Lung microvascular endothelial cell (primary cell): ENCODE measurements around the gene P2RY2. TPM values are rescaled to one million over a fixed set of nuclear protein-coding genes. Genes with fewer than 3 reads are reported as not detected.
"Not testable (repeated sequence)": the region's sequence is repeated elsewhere in the genome, so short reads cannot be mapped to it uniquely, and the experiment has no call there.

Experiments
- DNase-seq, 2 donors: peaks; one replicate each; pipeline versions ENCODE4 v3.0.0 to v3.0.0-alpha.2; 2010; ENCODE audit warnings: low read depth in 2 of 2
- total RNA-seq: library from RNA; depleted of rRNA; stranded (reverse); fragments of >200 nt; gene quantifications from 2 replicates; pipeline ENCODE4 v1.2.1, GENCODE V29; 2014

The P2RY2 gene
- total RNA-seq, 1 donor from 2014 or later = 0.20 TPM

DNA sequence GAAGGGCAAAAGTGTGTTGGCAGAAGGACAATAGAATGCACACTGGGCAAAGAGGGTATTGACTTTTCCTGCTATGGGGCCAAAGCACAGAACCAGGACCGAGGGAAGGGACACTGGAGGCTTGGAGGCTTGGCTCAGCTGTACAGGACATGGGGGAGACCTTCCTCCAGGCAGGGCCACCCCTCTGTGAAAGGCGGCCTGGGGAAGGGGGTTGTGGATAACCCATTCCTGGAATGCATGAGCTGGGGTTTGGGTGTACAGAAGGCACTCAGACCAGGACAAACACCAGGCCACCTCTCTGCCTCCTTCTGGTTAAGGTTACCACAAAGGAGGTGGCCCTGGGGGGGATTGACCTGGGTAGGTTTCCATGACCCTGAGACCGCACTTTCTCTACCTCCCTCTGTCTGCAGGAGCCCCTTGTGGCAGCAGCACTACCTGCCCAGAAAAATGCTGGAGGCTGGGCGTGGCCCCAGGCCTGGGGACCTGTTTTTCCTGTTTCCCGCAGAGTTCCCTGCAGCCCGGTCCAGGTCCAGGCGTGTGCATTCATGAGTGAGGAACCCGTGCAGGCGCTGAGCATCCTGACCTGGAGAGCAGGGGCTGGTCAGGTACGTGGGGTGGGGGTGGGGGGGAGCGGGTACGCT is 9.6 kb downstream of the P2RY2 start:
- DNase-seq = no peak

DNA sequence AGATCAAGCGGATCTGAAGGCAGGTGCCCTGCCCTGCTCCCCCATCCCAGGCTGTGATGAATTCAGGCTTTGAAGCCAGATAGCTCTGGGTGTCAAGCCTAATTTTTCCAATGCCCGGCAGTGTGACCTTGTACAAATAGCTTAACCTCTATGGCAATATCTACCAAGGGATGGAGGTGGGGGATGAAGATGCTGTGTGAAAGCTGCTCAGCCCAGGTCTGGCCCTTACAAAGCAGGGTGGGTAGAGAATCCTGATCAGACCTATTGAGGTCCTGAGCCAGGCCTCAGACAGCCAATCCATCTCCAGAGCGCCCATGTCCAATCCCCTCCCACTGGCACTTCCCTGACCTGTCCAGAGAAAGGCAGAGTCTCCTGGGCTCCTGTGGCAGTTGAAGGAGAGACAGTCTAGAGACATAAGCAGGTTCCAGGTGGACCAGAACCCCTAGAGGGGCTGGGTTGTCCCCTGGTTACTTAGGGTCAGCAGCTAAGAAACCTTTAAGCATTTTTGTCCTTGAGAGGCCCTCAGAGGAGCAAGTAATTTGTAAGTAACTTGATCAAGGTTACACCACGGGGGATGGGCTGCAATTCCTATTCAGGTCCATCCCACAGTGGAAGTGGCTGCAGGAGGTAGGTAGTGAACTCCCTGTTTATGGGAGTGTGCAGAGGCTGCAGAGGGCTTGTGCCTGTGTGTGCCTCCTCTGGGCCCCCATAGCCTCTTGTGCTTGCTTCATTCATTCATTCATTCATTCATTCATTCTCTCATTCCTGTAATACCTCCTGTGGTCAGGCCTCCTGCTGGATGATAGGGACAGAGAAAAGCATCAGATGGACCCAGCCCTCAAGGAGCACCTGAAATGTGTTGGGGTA is 10.4 kb downstream of the P2RY2 start:
- DNase-seq = no peak

GRCh38 chr11:73229321-73229895 is 11.3 kb downstream of the P2RY2 start:
- DNase-seq = peak; percentile 44 to 78

DNA sequence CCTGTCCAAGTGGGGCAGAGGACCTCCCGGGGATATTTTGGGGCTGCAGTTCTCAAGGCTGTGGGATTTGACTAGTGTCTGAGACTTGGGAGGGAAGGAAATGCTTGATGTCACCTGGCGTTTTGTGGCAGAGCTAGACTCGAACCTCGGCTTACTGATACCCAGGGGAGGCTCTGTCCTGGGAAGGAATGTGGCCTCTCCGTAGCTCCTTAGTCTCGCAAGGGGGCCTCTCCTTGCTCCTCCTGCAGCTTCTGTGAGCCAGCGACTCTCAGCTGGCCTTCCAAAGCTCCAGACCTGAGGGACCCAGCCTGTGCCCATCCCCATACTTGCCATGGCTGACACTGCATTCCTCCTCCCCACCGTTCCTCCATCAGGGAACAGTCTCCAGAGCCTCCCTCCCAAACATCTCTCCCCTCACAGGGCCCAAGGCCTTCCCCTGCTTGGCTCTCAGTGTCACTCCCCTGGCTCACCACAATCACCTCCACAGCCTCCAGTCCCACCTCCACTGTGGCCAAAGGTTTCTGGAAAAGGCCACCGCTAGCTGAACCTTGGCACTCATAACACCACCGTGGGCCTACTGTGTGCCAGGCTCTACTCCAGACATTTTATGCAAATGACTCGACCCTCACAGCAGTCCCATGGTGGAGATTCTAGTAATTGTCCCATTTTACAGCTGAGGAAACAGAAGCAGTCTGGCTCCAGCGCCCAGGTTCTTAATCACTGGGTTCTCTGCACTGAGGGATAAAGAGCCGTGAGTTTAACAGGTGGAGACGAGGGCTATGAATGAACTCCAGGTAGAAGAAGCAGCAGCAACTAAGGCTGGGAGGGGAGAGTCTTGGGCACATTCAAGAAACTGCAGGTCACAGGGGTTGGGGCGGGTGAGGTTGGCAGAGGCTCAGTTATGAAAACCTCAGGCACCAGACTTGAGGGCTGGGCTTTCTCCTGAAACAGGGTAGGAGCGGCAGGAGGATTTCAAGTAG is 12.1 kb downstream of the P2RY2 start:
- DNase-seq = no peak

DNA sequence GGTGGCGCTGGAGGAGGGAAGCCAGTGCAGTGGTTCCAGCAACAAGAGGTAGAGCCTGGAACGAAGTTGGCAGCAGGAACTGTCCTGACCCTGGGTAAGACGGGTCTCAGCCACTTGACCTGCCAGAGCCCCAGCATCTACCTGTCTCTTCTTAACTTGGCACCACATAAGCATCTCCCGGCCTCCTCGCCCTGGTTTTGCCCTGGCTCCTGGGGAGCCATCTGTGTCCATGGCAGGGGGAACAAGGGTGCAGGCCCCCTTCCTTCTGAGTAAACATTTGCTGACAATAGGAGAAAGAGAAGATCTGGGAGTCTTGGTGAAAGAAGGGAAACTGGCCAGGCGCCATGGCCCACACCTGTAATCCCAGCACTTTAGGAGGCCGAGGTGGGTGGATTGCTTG is 12.8 kb downstream of the P2RY2 start:
- no peak for DNase-seq

- not testable (repeated sequence) for DNase-seq
These were observed 14.4 kb downstream of the P2RY2 start for GRCh38 chr11:73232487-73232886.

DNA sequence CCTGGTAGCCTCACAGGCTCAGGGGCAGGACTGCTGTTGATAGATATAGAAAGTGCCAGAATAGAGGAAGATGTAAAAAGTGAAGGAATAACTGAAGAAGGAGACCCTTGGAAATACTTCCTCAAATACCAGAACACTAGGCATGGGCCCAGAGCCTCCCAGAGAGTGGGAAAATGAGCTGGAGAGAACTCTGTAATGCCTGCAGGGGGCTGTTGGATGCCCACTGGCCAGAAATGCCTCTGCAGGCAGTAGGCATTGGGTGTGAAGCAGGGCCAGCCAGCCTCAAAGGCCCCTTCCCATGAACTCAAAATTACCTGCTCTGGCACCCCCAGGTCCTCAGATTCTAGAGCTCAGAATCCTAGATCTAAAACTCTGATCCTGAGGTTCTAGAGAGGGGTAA is 15.1 kb downstream of the P2RY2 start:
- no peak for DNase-seq

DNA sequence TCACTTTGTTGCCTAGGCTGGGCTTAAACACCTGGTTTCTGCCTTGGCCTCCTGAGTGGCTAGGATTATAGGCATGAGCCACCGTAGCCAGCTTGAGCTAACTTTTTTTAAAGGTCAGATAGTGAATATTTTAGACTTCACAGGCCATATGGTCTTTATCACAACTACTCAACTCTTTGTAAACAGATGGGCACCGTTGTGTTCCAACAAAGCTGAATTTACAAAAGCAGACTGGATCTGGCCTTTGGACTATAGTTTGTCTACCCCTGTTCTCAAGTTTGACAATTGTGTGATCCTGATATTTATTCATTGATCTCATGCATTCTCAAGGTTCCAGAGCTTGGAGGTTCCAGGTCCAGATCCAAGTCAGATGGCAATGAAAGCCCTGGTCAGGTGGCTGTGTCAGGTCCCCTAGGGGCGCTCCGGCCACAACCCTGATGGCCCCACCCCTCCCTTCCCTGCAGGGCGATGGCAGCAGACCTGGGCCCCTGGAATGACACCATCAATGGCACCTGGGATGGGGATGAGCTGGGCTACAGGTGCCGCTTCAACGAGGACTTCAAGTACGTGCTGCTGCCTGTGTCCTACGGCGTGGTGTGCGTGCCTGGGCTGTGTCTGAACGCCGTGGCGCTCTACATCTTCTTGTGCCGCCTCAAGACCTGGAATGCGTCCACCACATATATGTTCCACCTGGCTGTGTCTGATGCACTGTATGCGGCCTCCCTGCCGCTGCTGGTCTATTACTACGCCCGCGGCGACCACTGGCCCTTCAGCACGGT is 15.8 kb downstream of the P2RY2 start:
- no peak for DNase-seq

DNA sequence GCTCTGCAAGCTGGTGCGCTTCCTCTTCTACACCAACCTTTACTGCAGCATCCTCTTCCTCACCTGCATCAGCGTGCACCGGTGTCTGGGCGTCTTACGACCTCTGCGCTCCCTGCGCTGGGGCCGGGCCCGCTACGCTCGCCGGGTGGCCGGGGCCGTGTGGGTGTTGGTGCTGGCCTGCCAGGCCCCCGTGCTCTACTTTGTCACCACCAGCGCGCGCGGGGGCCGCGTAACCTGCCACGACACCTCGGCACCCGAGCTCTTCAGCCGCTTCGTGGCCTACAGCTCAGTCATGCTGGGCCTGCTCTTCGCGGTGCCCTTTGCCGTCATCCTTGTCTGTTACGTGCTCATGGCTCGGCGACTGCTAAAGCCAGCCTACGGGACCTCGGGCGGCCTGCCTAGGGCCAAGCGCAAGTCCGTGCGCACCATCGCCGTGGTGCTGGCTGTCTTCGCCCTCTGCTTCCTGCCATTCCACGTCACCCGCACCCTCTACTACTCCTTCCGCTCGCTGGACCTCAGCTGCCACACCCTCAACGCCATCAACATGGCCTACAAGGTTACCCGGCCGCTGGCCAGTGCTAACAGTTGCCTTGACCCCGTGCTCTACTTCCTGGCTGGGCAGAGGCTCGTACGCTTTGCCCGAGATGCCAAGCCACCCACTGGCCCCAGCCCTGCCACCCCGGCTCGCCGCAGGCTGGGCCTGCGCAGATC is 16.5 kb downstream of the P2RY2 start:
- no peak for DNase-seq

GRCh38 chr11:73235236-73235786 is 17.2 kb downstream of the P2RY2 start:
- DNase-seq = no peak

GRCh38 chr11:73236205-73236765 is 18.2 kb downstream of the P2RY2 start:
- no peak for DNase-seq

DNA sequence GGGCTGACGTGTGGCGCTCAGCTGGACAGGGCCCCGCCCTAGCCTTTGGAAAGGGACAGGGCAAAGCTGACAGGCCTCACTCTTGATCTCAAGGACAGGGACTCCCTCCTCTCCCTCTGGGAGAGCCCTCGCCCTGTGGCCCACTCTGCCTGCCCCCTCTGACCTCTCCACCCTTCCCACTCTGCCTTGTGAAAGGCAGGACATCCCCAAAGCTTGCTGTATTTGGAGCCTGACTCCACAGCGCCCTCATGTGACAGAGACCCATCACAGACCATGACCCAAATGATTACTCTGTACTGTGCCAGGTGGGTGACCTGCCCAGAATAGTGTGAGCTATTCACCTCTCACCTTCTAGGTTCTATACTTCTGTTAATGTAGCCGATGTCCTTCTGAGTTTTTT is 18.8 kb downstream of the P2RY2 start:
- peak; percentile 43 to 68 for DNase-seq

GRCh38 chr11:73237471-73238290 is 19.6 kb downstream of the P2RY2 start:
- DNase-seq = peak; percentile 39 to 51

GRCh38 chr11:73239111-73239521 is 21.0 kb downstream of the P2RY2 start:
- no peak for DNase-seq

DNA sequence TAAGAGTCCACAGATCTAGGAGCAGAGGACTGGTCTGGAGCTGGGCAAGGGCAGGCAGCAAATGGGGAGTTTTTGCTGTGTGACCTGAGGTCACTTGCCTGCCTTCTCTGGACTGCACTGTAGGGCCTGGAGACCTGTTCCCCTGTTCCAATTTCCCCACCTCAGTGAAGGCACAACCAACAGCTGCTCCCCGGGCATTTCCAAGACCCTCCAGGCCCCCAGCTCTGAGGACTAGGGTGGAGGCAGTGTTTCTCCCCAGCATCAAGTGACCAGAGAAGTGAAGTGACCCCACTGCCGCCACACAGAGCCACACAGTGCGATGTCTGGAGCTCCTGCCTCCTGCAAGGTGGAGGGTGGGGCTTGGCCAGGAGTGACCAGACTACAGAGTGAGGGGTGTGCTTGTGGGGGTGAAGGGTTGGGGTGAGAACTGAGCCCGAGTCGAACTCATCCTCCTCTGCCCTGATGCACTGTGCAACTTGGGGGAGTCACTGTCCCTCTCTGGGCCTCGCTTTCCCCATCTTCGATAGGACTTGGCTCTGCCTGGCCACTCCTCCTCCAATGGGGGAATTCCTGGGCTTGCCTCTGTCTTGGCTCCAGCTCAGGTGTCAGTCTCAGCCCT is 21.6 kb downstream of the P2RY2 start:
- peak in 1 of 2 donors; percentile 24 for DNase-seq

DNA sequence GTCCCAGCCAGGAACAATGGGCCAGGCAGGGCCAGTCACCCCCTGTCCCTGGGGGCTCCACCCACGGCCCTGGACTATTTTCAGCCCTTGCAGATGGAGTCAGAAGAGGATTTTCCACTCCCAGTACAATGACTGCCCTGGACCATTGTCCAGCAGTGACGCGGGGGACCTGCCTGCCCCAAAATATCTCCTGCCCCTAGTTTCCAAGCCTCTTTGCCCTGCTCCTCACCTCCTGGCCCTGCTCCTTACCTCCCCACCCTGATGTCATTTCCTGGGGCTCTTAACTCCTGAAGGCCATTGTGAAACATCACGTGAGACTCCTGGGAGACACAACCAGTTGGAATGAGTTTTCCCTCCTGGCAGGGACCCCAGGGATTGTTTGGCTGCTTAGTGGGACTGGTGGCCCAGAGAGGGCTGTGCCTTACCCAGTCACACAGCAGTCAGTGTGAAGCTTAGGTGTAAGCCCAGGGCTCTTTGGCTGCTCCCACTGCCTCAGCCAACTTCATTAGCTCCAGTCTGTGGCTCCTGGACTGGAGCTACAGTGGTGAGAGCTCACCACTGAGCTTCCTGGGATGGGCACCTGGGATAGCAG is 22.2 kb downstream of the P2RY2 start:
- DNase-seq = peak; percentile 24 to 38

DNA sequence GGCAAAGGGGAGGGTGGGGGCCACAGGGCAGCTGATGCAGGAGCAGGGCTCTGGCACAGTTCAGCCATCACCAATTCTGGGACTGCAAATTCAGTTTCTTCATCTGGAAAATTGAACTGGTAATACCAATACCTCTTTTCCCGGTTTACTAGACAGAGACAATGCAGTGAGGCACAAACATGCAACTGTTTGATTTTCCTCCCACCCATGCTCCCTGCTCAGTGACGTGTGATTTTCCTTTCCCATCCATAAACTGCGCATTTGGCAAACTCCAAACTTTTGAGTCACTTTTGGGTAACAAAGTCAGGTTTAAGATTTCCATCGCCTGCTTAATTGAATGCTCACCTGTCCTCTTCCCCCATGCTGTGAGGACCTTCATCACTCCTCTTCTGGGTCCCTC is 23.2 kb downstream of the P2RY2 start:
- DNase-seq = no peak
